HEK293 (cell line): Measurements from ENCODE around the gene DAAM2.

ENCODE experiments used
- YY1 ChIP-seq: fragments of 450-650 bp; formaldehyde crosslinking; IDR thresholded peaks from 2 replicates; pipeline ENCODE4 v1.5.1; 2018; ENCODE audit warnings: missing biosample characterization, missing genetic modification characterization
- ZBTB21 ChIP-seq: fragments of 450-650 bp; formaldehyde crosslinking; IDR thresholded peaks from 2 replicates; pipeline ENCODE4 v1.5.1; 2017; ENCODE audit warnings: missing biosample characterization, missing genetic modification characterization
- ZBTB7A ChIP-seq: fragments of 450-650 bp; formaldehyde crosslinking; IDR thresholded peaks from 2 replicates; pipeline ENCODE4 v1.5.1; 2016; ENCODE audit warnings: low read depth, missing biosample characterization, missing genetic modification characterization
- ZNF174 ChIP-seq: fragments of 450-650 bp; formaldehyde crosslinking; IDR thresholded peaks from 2 replicates; pipeline ENCODE4 v1.5.0; 2017; ENCODE audit warnings: missing biosample characterization, mild to moderate bottlenecking, missing genetic modification characterization
- ZNF530 ChIP-seq: fragments of 450-650 bp; formaldehyde crosslinking; IDR thresholded peaks from 2 replicates; pipeline ENCODE4 v1.5.1; 2016; ENCODE audit warnings: low read depth, missing biosample characterization, missing genetic modification characterization
- ZNF623 ChIP-seq: fragments of 450-650 bp; formaldehyde crosslinking; IDR thresholded peaks from 2 replicates; pipeline ENCODE4 v1.5.1; 2016; ENCODE audit warnings: missing biosample characterization, missing genetic modification characterization
- ZNF658 ChIP-seq: fragments of 450-650 bp; formaldehyde crosslinking; IDR thresholded peaks from 2 replicates; pipeline ENCODE4; 2016; ENCODE audit warnings: missing biosample characterization, missing genetic modification characterization
- ZNF777 ChIP-seq: fragments of 450-650 bp; formaldehyde crosslinking; IDR thresholded peaks from 2 replicates; pipeline ENCODE4 v1.5.1; 2017; ENCODE audit warnings: missing biosample characterization, missing genetic modification characterization, borderline replicate concordance
- TF ChIP-seq, protein P1 (sequence below): fragments of 450-650 bp; formaldehyde crosslinking; IDR thresholded peaks from 2 replicates; pipeline ENCODE4 v1.5.1; 2016; ENCODE audit warnings: missing biosample characterization, missing genetic modification characterization
- TF ChIP-seq, protein P2 (sequence below): sonication (generic); formaldehyde crosslinking; IDR thresholded peaks from 2 replicates; pipeline ENCODE4 v1.8.1; 2022; ENCODE audit warnings: mild to moderate bottlenecking, moderate library complexity, missing genetic modification reagents

DNA sequence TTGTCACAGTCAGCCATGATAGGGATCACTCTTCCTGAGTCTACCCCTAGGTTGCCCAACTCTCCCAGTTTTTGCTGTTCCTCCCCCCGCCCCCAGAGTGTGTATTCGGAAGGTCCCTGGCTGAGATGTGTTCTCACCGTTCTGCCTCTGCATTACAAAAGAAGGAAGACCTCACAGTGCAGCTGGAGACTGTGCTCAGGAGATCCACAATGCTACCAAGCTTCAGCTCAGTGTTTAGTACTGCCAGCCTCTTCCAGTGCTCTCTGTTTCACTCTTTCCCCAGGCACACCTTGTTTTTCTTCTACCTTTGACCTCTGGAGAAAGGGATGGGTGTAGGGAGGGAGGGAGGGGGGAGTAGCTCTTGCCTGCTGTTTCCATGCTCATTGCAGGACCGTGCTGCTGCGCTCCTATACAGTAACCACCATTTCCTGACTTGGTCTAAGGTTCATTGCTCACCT is 155.5 kb downstream of the DAAM2 start:
- TF ChIP-seq ZBTB7A (no peak), ZNF530 (tag by site-specific recombination) (no peak), ZNF658 (tag by site-specific recombination) (no peak), YY1 (no peak), ZNF623 (tag by site-specific recombination) (no peak), ZBTB21 (tag by site-specific recombination) (no peak), ZNF777 (no peak), ZNF174 (tag by site-specific recombination) (no peak)
- TF ChIP-seq, protein P1, sequence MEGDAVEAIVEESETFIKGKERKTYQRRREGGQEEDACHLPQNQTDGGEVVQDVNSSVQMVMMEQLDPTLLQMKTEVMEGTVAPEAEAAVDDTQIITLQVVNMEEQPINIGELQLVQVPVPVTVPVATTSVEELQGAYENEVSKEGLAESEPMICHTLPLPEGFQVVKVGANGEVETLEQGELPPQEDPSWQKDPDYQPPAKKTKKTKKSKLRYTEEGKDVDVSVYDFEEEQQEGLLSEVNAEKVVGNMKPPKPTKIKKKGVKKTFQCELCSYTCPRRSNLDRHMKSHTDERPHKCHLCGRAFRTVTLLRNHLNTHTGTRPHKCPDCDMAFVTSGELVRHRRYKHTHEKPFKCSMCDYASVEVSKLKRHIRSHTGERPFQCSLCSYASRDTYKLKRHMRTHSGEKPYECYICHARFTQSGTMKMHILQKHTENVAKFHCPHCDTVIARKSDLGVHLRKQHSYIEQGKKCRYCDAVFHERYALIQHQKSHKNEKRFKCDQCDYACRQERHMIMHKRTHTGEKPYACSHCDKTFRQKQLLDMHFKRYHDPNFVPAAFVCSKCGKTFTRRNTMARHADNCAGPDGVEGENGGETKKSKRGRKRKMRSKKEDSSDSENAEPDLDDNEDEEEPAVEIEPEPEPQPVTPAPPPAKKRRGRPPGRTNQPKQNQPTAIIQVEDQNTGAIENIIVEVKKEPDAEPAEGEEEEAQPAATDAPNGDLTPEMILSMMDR (tag by site-specific recombination) = no peak
- TF ChIP-seq, protein P2, sequence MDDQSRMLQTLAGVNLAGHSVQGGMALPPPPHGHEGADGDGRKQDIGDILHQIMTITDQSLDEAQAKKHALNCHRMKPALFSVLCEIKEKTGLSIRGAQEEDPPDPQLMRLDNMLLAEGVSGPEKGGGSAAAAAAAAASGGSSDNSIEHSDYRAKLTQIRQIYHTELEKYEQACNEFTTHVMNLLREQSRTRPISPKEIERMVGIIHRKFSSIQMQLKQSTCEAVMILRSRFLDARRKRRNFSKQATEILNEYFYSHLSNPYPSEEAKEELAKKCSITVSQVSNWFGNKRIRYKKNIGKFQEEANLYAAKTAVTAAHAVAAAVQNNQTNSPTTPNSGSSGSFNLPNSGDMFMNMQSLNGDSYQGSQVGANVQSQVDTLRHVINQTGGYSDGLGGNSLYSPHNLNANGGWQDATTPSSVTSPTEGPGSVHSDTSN = no peak
